Lung (tissue), 12 donors: ENCODE data around the gene TPMT. TPM values are rescaled to one million over a fixed set of nuclear protein-coding genes. Genes with fewer than 3 reads are reported as not detected.
A peak's percentile ranks its signal among the peaks of the same experiment; 100 is the strongest.

ENCODE experiments used
- ATAC-seq: fragments of 200-7000 bp; cut with Tn5 transposase; one replicate; pipeline ENCODE4 v1.9.1; 2020; ENCODE audit warnings: moderate number of reproducible peaks; ENCODE audit not compliant: insufficient read depth, low FRiP score
- DNase-seq, 3 donors: peaks; one replicate each; pipeline ENCODE4 v3.0.0-alpha.2; 2013 to 2017
- H3K27ac ChIP-seq, 2 donors: one replicate each; pipeline ENCODE4 v1.5.1; 2013; ENCODE audit warnings: mild to moderate bottlenecking in 2 of 2, moderate library complexity in 2 of 2, control low read depth in 1 of 2, inconsistent platforms in 1 of 2, low read depth in 1 of 2, low read length in 1 of 2
- H3K27me3 ChIP-seq, 3 donors: one replicate each; pipeline ENCODE4 v1.5.1; 2013; ENCODE audit warnings: low read length in 2 of 3; ENCODE audit not compliant: control insufficient read depth in 3 of 3, insufficient read depth in 3 of 3
- H3K36me3 ChIP-seq, 4 donors: one replicate each; pipeline ENCODE4 v1.5.1; 2013; ENCODE audit warnings: low read length in 4 of 4, mild to moderate bottlenecking in 1 of 4, moderate library complexity in 1 of 4; ENCODE audit not compliant: control insufficient read depth in 4 of 4, insufficient read depth in 4 of 4
- H3K4me1 ChIP-seq, 5 donors: one replicate each; pipeline ENCODE4 v1.5.1; 2013; ENCODE audit warnings: low read length in 5 of 5, mild to moderate bottlenecking in 2 of 5, moderate library complexity in 1 of 5; ENCODE audit not compliant: control insufficient read depth in 5 of 5, insufficient read depth in 5 of 5
- H3K4me3 ChIP-seq: one replicate; pipeline ENCODE4 v1.5.1; 2013; ENCODE audit warnings: mild to moderate bottlenecking, control low read depth, moderate library complexity
- H3K9ac ChIP-seq, 2 donors: one replicate each; pipeline ENCODE4 v1.5.1; 2013; ENCODE audit warnings: low read length in 2 of 2, control low read depth in 1 of 2; ENCODE audit not compliant: insufficient read depth in 1 of 2
- H3K9me3 ChIP-seq, 4 donors: one replicate each; pipeline ENCODE4 v1.5.1; 2013; ENCODE audit warnings: low read length in 3 of 4, mild to moderate bottlenecking in 1 of 4, moderate library complexity in 1 of 4; ENCODE audit not compliant: control insufficient read depth in 4 of 4, insufficient read depth in 3 of 4
- CTCF ChIP-seq: IDR thresholded peaks from 2 replicates; pipeline ENCODE4 v1.5.1; 2012; ENCODE audit warnings: mild to moderate bottlenecking; ENCODE audit errors: control extremely low read depth, extremely low read depth
- WGBS, 2 donors: extraction: QIAGEN DNeasy Blood & Tissue Kit; methylation state at CpG; one replicate each; pipeline ENCODE4 v1.1.7; 2013; 5-methylcytosine and 5-hydroxymethylcytosine counted together
- polyA plus RNA-seq, 2 donors: library from polyadenylated mRNA; stranded (reverse); fragments of 200-250 nt; gene quantifications; one replicate each; pipeline ENCODE4 v1.2.1, GENCODE V29; 2013
- total RNA-seq, 2 donors: library from RNA; depleted of rRNA in 1 of 2; stranded (reverse); fragments of >200 nt in 1 of 2; gene quantifications; one replicate each; pipeline ENCODE4 v1.2.1, GENCODE V29; 2014 to 2021
- donor health status: control.
- donor health status: control.
- donor health status: Bipolar disorder and iron deficiency.
- donor health status: healthy.
- donor health status: DM: yes; HTN: yes; CAD: no.

TPMT gene
- total and polyA plus RNA-seq, 4 donors: 9.6 to 17.6 (median 13.8) TPM

GRCh38 chr6:18132346-18132745, 22.5 kb downstream of the TPMT start:
- H3K36me3 ChIP-seq: peaks cover 3 to 9% (median 6%) of the 10 kb centered on the region in 4 donors
- no peak for ATAC-seq
- WGBS, 2 donors: 99 to 100% methylated on average over 3 of the region's 3 CpGs
- no peak for TF ChIP-seq CTCF
- no peaks in the 10 kb centered on the region for H3K9me3 ChIP-seq
- no peaks in the 10 kb centered on the region for H3K27me3 ChIP-seq
- DNase-seq: no peak
- H3K27ac ChIP-seq: no peak overlapping the region
- H3K4me1 ChIP-seq: no peaks in the 10 kb centered on the region
- no peak overlapping the region for H3K9ac ChIP-seq
- no peak overlapping the region for H3K4me3 ChIP-seq

DNA sequence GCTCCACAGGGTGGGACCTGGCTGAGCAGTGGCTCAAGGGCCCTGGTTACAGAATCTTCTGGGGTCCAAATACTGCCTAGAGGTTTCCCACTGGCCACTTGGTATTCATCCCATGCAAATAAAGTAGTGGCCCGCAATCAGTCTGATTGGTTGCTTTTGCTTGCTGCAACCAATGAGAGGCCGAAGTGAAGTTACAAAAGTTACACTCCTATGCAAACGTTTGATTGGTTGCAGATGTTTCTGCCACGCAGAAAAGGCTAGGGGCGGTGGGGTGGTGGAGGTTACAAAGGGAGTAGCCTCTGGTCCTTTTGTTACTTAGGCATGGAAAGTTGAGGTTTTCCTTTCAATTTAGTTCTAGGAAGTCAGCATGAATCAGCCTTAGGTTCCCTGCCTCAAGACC, 28.8 kb downstream of the TPMT start:
- 74 to 93% methylated on average over 5 of the region's 5 CpGs for WGBS, 2 donors
- H3K4me3 ChIP-seq: no peak overlapping the region

DNA sequence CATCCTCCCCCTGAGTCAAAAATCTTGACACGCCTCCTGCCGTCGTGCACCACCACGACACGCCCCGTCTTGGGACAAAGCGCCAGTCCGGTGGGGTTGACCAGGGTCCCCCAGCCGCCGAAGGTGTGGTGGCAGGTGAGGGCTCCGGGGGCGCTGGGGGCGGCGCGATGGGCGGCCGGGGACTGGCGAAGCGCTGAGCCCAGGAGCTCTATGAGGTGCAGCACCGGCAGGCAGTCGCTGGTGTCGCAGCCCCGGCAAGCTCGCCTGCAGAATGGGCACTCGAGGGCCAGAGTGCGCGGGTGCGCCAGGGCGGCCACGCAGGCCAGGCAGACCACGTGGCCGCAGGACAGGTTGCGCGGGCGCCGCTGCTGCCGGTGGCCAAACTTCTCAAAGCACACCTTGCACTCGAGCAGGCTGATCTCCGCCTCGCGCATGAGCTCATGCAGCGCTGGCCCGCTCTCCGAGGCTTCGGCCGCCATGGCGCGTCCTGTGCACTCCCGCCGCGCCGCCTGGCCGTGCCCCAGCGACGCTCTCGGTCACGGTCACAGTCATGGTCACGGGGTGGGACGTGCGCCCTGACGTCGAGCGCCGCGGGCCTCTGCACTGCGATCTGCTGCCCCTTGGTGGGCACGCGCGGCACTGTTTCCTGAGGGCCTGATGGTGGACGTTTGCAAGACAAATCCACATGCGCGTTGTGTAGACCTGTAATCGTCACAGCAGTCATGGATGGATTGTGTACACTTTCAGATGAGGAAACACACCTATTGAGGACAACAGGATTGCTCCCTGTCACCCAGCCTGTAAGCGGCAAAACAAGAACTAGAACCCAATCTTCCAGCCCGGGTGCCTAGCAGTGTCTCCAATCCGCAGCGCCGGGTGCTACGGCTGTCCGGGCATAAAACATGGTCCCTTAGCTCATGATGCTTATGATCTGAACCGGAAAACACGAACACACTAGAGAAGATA, 32.5 kb downstream of the TPMT start, which contains the start of gene NHLRC1:
Gene NHLRC1 (minus strand): TSS at position 550 of the 966 bp plus-strand sequence. CDS start 71 bp downstream, at position 479.
- Histone ChIP-seq H3K4me1 (peaks cover 0 to 6% (median 2%) of the 10 kb centered on the region in 5 donors), H3K4me3 (peak within 1 kb of the TSS; percentile 45), H3K36me3 (no peaks in the 10 kb centered on the region), H3K9me3 (no peaks in the 10 kb centered on the region), H3K9ac (peak within 1 kb of the TSS in 1 of 2 donors; percentile 92), H3K27me3 (no peaks in the 10 kb centered on the region), H3K27ac (peak within 1 kb of the TSS; percentile 26 to 41)
- 16 to 19% methylated on average over 79 to 82 of the region's 82 CpGs for WGBS, 2 donors
- TF ChIP-seq CTCF: peak; percentile 79
- peak; percentile 88 to 92 (median 90) for DNase-seq
- peak; percentile 98 for ATAC-seq

More for the DNA sequence above, 28.8 kb downstream of the TPMT start:
- Histone ChIP-seq H3K27me3 (no peaks in the 10 kb centered on the region), H3K36me3 (peaks cover 0 to 7% (median 0%) of the 10 kb centered on the region in 4 donors), H3K9ac (no peak overlapping the region), H3K27ac (no peak overlapping the region), H3K4me1 (peaks cover 0 to 6% (median 2%) of the 10 kb centered on the region in 5 donors), H3K9me3 (no peaks in the 10 kb centered on the region)
- DNase-seq (no peak), ATAC-seq (no peak)
- no peak for TF ChIP-seq CTCF
